ENCODE data around the gene TFIP11. TPM values are rescaled to one million over a fixed set of nuclear protein-coding genes. Genes with fewer than 3 reads are reported as not detected.

The TFIP11 gene
- total and polyA plus RNA-seq, 12 donors: 18.8 to 25.5 (median 23.0) TPM

- Histone ChIP-seq H3K27ac (no peak overlapping the region), H3K4me3 (no peak overlapping the region), H3K9me3 (no peaks in the 10 kb centered on the region), H3K4me1 (peaks cover 0 to 21% (median 3%) of the 10 kb centered on the region in 9 donors), H3K27me3 (no peaks in the 10 kb centered on the region), H3K36me3 (peaks cover 0 to 100% (median 44%) of the 10 kb centered on the region in 9 donors)
- intact Hi-C loops (cut with DNase I): loop anchor here in 8 of 10 donors (2.0 to 10.0 kb wide), 8 partner anchors 62 to 804 kb away; no protein-coding TSS in a partner anchor
- 34 to 35% methylated on average over 3 of the region's 3 CpGs for WGBS, 2 donors
- TF ChIP-seq CTCF (IDR thresholded peaks at IDR 0.05): peak; percentile 42 to 80 (median 72)
- DNase-seq (peak; percentile 49 to 50), ATAC-seq (peak in 7 of 8 donors; percentile 45 to 72 (median 61))
Measured at GRCh38 chr22:26461188-26461810, 51.0 kb downstream of the TFIP11 start.

- Histone ChIP-seq H3K4me1 (peaks cover 0 to 21% (median 3%) of the 10 kb centered on the region in 9 donors), H3K4me3 (no peak overlapping the region), H3K36me3 (peaks cover 0 to 98% (median 40%) of the 10 kb centered on the region in 9 donors), H3K9me3 (no peaks in the 10 kb centered on the region), H3K27ac (no peak overlapping the region), H3K27me3 (no peaks in the 10 kb centered on the region)
- 74 to 79% methylated on average over 6 of the region's 6 CpGs for WGBS, 2 donors
- intact Hi-C loops (cut with DNase I): loop anchor here in 8 of 10 donors (2.0 to 10.0 kb wide), 8 partner anchors 61 to 803 kb away; no protein-coding TSS in a partner anchor
- ATAC-seq (no peak), DNase-seq (no peak)
- no peak for TF ChIP-seq CTCF (IDR thresholded peaks at IDR 0.05)
Measured at GRCh38 chr22:26460202-26460601, 52.1 kb downstream of the TFIP11 start.

GRCh38 chr22:26457661-26458272, 54.5 kb downstream of the TFIP11 start:
- peaks cover 0 to 91% (median 35%) of the 10 kb centered on the region in 9 donors for H3K36me3 ChIP-seq
- peaks cover 0 to 8% (median 0%) of the 10 kb centered on the region in 9 donors for H3K4me1 ChIP-seq
- 94 to 96% methylated on average over 26 of the region's 26 CpGs for WGBS, 2 donors
- DNase-seq (no peak), ATAC-seq (no peak)
- no peak overlapping the region for H3K27ac ChIP-seq
- no peak overlapping the region for H3K4me3 ChIP-seq
- TF ChIP-seq CTCF (IDR thresholded peaks at IDR 0.05): no peak
- H3K27me3 ChIP-seq: no peaks in the 10 kb centered on the region
- H3K9me3 ChIP-seq: no peaks in the 10 kb centered on the region
- intact Hi-C loops (cut with DNase I): loop anchor here in 2 of 10 donors (5.0 to 10.0 kb wide), 2 partner anchors 53 to 95 kb away; no protein-coding TSS in a partner anchor

GRCh38 chr22:26453812-26454500, 58.3 kb downstream of the TFIP11 start:
- no peak for DNase-seq
- H3K4me3 ChIP-seq: no peak overlapping the region
- 79 to 87% methylated on average over 5 of the region's 5 CpGs for WGBS, 2 donors
- peaks cover 0 to under 1% (median 0%) of the 10 kb centered on the region in 9 donors for H3K4me1 ChIP-seq
- no peaks in the 10 kb centered on the region for H3K27me3 ChIP-seq
- ATAC-seq: no peak
- intact Hi-C loops (cut with DNase I): loop anchor here in 1 of 10 donors (10.0 kb wide), 1 partner anchor 49 kb away; no protein-coding TSS in a partner anchor
- no peaks in the 10 kb centered on the region for H3K9me3 ChIP-seq
- TF ChIP-seq CTCF (IDR thresholded peaks at IDR 0.05): no peak
- peaks cover 0 to 82% (median 42%) of the 10 kb centered on the region in 9 donors for H3K36me3 ChIP-seq
- no peak overlapping the region for H3K27ac ChIP-seq

All from heart right ventricle (tissue), 16 donors.